ENCODE results near the gene HSPG2. TPM values are rescaled to one million over a fixed set of nuclear protein-coding genes. Genes with fewer than 3 reads are reported as not detected.
A peak's percentile ranks its signal among the peaks of the same experiment; 100 is the strongest.
"Not testable (repeated sequence)": the region's sequence is repeated elsewhere in the genome, so short reads cannot be mapped to it uniquely, and the experiment has no call there.

The HSPG2 gene
- total RNA-seq, 1 donor from 2014 or later: 263 TPM

GRCh38 chr1:21801100-21801499 lies 136.0 kb downstream of the HSPG2 start:
- no peak for DNase-seq
- intact Hi-C loops (cut with DNase I): no loop called here
- ATAC-seq (ENCODE audit: poor library complexity): no peak

- ATAC-seq (ENCODE audit: poor library complexity) (no peak), DNase-seq (no peak)
Observed at GRCh38 chr1:21799730-21800129, 137.4 kb downstream of the HSPG2 start.

GRCh38 chr1:21795075-21795474 lies 142.0 kb downstream of the HSPG2 start:
- intact Hi-C loops (cut with DNase I): no loop called here
- no peak for ATAC-seq (ENCODE audit: poor library complexity)
- DNase-seq: no peak

More at GRCh38 chr1:21799730-21800129, 137.4 kb downstream of the HSPG2 start:
- intact Hi-C loops (cut with DNase I): no loop called here

- intact Hi-C loops (cut with DNase I): no loop called here
- DNase-seq (no peak), ATAC-seq (ENCODE audit: poor library complexity) (no peak)
Observed at GRCh38 chr1:21794656-21795055, 142.5 kb downstream of the HSPG2 start.

- no peak for ATAC-seq (ENCODE audit: poor library complexity)
- intact Hi-C loops (cut with DNase I): no loop called here
- no peak for DNase-seq
Observed at GRCh38 chr1:21793104-21793503, 144.0 kb downstream of the HSPG2 start.

GRCh38 chr1:21786640-21787039 lies 150.5 kb downstream of the HSPG2 start:
- DNase-seq (no peak), ATAC-seq (ENCODE audit: poor library complexity) (no peak)
- intact Hi-C loops (cut with DNase I): no loop called here

- ATAC-seq (ENCODE audit: poor library complexity); DNase-seq; intact Hi-C loops (cut with DNase I): not testable (repeated sequence)
Observed at GRCh38 chr1:21785764-21786163, 151.3 kb downstream of the HSPG2 start.

GRCh38 chr1:21783679-21784603 lies 153.2 kb downstream of the HSPG2 start:
- ATAC-seq (ENCODE audit: poor library complexity) (no peak), DNase-seq (no peak)
- intact Hi-C loops (cut with DNase I): no loop called here

GRCh38 chr1:21782868-21783678 lies 154.0 kb downstream of the HSPG2 start, which contains the start of gene USP48:
USP48 (minus strand) TSS chr1:21783149; CDS start chr1:21782957, 192 bp downstream.
- DNase-seq: peak; percentile 98
- intact Hi-C loops (cut with DNase I): no loop called here
- ATAC-seq (ENCODE audit: poor library complexity): peak; percentile 98

GRCh38 chr1:21782349-21782867 lies 154.7 kb downstream of the HSPG2 start:
- ATAC-seq (ENCODE audit: poor library complexity): peak; percentile 43
- intact Hi-C loops (cut with DNase I): no loop called here
- no peak for DNase-seq

- ATAC-seq (ENCODE audit: poor library complexity) (no peak), DNase-seq (no peak)
- intact Hi-C loops (cut with DNase I): no loop called here
Observed at GRCh38 chr1:21781815-21782348, 155.2 kb downstream of the HSPG2 start.

GRCh38 chr1:21779613-21780521 lies 157.2 kb downstream of the HSPG2 start:
- intact Hi-C loops (cut with DNase I): no loop called here
- DNase-seq: no peak
- ATAC-seq (ENCODE audit: poor library complexity): no peak

GRCh38 chr1:21778405-21778727 lies 158.7 kb downstream of the HSPG2 start:
- DNase-seq: no peak
- intact Hi-C loops (cut with DNase I): no loop called here
- ATAC-seq (ENCODE audit: poor library complexity): no peak

GRCh38 chr1:21776925-21777324 lies 160.2 kb downstream of the HSPG2 start:
- DNase-seq; intact Hi-C loops (cut with DNase I); ATAC-seq (ENCODE audit: poor library complexity): not testable (repeated sequence)

- DNase-seq: no peak
- intact Hi-C loops (cut with DNase I): no loop called here
- no peak for ATAC-seq (ENCODE audit: poor library complexity)
Observed at GRCh38 chr1:21775985-21776562, 161.0 kb downstream of the HSPG2 start.

- ATAC-seq (ENCODE audit: poor library complexity) (no peak), DNase-seq (no peak)
- intact Hi-C loops (cut with DNase I): no loop called here
Observed at GRCh38 chr1:21775550-21775914, 161.6 kb downstream of the HSPG2 start.

GRCh38 chr1:21774835-21775549 lies 162.1 kb downstream of the HSPG2 start:
- DNase-seq (no peak), ATAC-seq (ENCODE audit: poor library complexity) (no peak)
- intact Hi-C loops (cut with DNase I): no loop called here
